Neural progenitor cell (in vitro differentiated cells): ENCODE measurements around the gene TNP1. TPM values are rescaled to one million over a fixed set of nuclear protein-coding genes. Genes with fewer than 3 reads are reported as not detected.

Experiments used
- DNase-seq: peaks from one replicate; pipeline ENCODE4 v3.0.0-alpha.2; 2016; ENCODE audit warnings: low spot score
- H2AFZ ChIP-seq: fragments of 200-600 bp; sonication (generic); replicated peaks from 2 replicates; pipeline ENCODE4 v1.6.1; 2016; ENCODE audit warnings: antibody characterized with exemption
- H3F3A ChIP-seq: fragments of 200-600 bp; sonication (generic); 2 replicates; pipeline ENCODE4 v1.6.1; 2016; ENCODE audit warnings: antibody characterized with exemption, low read depth
- H3K27ac ChIP-seq: fragments of 200-600 bp; sonication (generic); 2 replicates; pipeline ENCODE4 v1.5.1; 2016; ENCODE audit warnings: mild to moderate bottlenecking
- H3K27me3 ChIP-seq: fragments of 200-600 bp; sonication (generic); 2 replicates; pipeline ENCODE4 v1.6.1; 2016; ENCODE audit warnings: mild to moderate bottlenecking, moderate library complexity
- H3K36me3 ChIP-seq: fragments of 200-600 bp; sonication (generic); 2 replicates; pipeline ENCODE4 v1.5.1; 2016
- H3K4me1 ChIP-seq: fragments of 200-600 bp; sonication (generic); 2 replicates; pipeline ENCODE4 v1.6.1; 2016; ENCODE audit warnings: mixed run types
- H3K4me2 ChIP-seq: fragments of 200-600 bp; sonication (generic); 2 replicates; pipeline ENCODE4 v1.6.1; 2016
- H3K4me3 ChIP-seq: fragments of 200-600 bp; sonication (generic); 2 replicates; pipeline ENCODE4 v1.5.1; 2016
- H3K79me2 ChIP-seq: fragments of 200-600 bp; sonication (generic); 2 replicates; pipeline ENCODE4 v1.6.1; 2016; ENCODE audit warnings: low read depth
- H3K9ac ChIP-seq: fragments of 200-600 bp; sonication (generic); 2 replicates; pipeline ENCODE4 v1.6.1; 2016
- H3K9me3 ChIP-seq: fragments of 200-600 bp; sonication (generic); 2 replicates; pipeline ENCODE4 v1.5.1; 2016; ENCODE audit warnings: low read depth
- H4K20me1 ChIP-seq: fragments of 200-600 bp; sonication (generic); 2 replicates; pipeline ENCODE4 v1.6.1; 2016; ENCODE audit warnings: low read depth
- H3K27ac Mint-ChIP-seq: 3 replicates; pipeline ENCODE4 v1.8.0; 2021; ENCODE audit warnings: mixed read lengths
- H3K27me3 Mint-ChIP-seq: 2 replicates; pipeline ENCODE4 v1.8.0; 2022; ENCODE audit warnings: low read depth, mild to moderate bottlenecking, inconsistent platforms, moderate library complexity, mixed read lengths; ENCODE audit not compliant: insufficient read depth
- H3K36me3 Mint-ChIP-seq: 3 replicates; pipeline ENCODE4 v1.8.0; 2021; ENCODE audit warnings: mixed read lengths
- H3K4me1 Mint-ChIP-seq: 3 replicates; pipeline ENCODE4 v1.8.0; 2021; ENCODE audit warnings: mixed read lengths
- H3K4me3 Mint-ChIP-seq: 3 replicates; pipeline ENCODE4 v1.8.0; 2021; ENCODE audit warnings: mild to moderate bottlenecking, moderate library complexity, mixed read lengths
- H3K9me3 Mint-ChIP-seq: 3 replicates; pipeline ENCODE4 v1.8.0; 2020; ENCODE audit warnings: mixed read lengths
- CTCF ChIP-seq: fragments of 200-600 bp; sonication (generic); IDR thresholded peaks from 2 replicates; pipeline ENCODE4 v1.5.1; 2017; ENCODE audit warnings: antibody characterized with exemption, mild to moderate bottlenecking
- EZH2 ChIP-seq: fragments of 200-600 bp; sonication (generic); IDR thresholded peaks from 2 replicates; pipeline ENCODE4 v1.6.1; 2017; ENCODE audit warnings: antibody characterized with exemption, mild to moderate bottlenecking, moderate library complexity
- EZH2phosphoT487 ChIP-seq: fragments of 200-600 bp; sonication (generic); IDR thresholded peaks from 2 replicates; pipeline ENCODE4 v1.6.1; 2017; ENCODE audit warnings: antibody characterized with exemption
- total RNA-seq: library from RNA; depleted of rRNA; stranded (reverse); fragments of >200 nt; gene quantifications from 2 replicates; pipeline ENCODE4 v1.2.3, GENCODE V29; 2015; ENCODE audit warnings: low replicate concordance

Gene TNP1
- total RNA-seq, 1 donor from 2014 or later: not detected

- H3K36me3 ChIP-seq: no peaks in the 10 kb centered on the region
- H3K4me2 ChIP-seq: no peak overlapping the region
- Mint-ChIP-seq H3K27ac (no peak overlapping the region), H3K4me1 (peaks cover 2% of the 10 kb centered on the region), H3K36me3 (no peaks in the 10 kb centered on the region), H3K27me3 (peaks cover 2% of the 10 kb centered on the region), H3K4me3 (no peak overlapping the region), H3K9me3 (peaks cover 7% of the 10 kb centered on the region)
- no peaks in the 10 kb centered on the region for H3K27me3 ChIP-seq
- H3K79me2 ChIP-seq: no peaks in the 10 kb centered on the region
- H2AFZ ChIP-seq: no peak overlapping the region
- TF ChIP-seq EZH2phosphoT487: no peak
- no peak for TF ChIP-seq CTCF
- no peak for TF ChIP-seq EZH2
- H3K4me1 ChIP-seq: no peaks in the 10 kb centered on the region
- no peaks in the 10 kb centered on the region for H3K9me3 ChIP-seq
- no peaks in the 10 kb centered on the region for H3F3A ChIP-seq
- no peak overlapping the region for H3K4me3 ChIP-seq
- H3K27ac ChIP-seq: no peak overlapping the region
- no peaks in the 10 kb centered on the region for H4K20me1 ChIP-seq
- no peak for DNase-seq
- H3K9ac ChIP-seq: no peak overlapping the region
Measured at GRCh38 chr2:216872624-216873023, 12.8 kb upstream of the TNP1 start.

- peaks cover 2% of the 10 kb centered on the region for H3K27me3 Mint-ChIP-seq
- H3K36me3 Mint-ChIP-seq: no peaks in the 10 kb centered on the region
Measured at GRCh38 chr2:216872040-216872439, 12.2 kb upstream of the TNP1 start.

GRCh38 chr2:216871333-216871934, 11.6 kb upstream of the TNP1 start:
- Histone ChIP-seq H4K20me1 (no peaks in the 10 kb centered on the region), H3K4me2 (no peak overlapping the region), H3K27ac (no peak overlapping the region), H3K4me3 (no peak overlapping the region), H3K79me2 (no peaks in the 10 kb centered on the region), H3F3A (no peaks in the 10 kb centered on the region), H2AFZ (no peak overlapping the region), H3K4me1 (no peaks in the 10 kb centered on the region), H3K9me3 (no peaks in the 10 kb centered on the region), H3K9ac (no peak overlapping the region), H3K36me3 (no peaks in the 10 kb centered on the region), H3K27me3 (no peaks in the 10 kb centered on the region)
- TF ChIP-seq EZH2: no peak
- TF ChIP-seq EZH2phosphoT487: no peak
- no peak for TF ChIP-seq CTCF
- H3K9me3 Mint-ChIP-seq: peaks cover 15% of the 10 kb centered on the region
- H3K27ac Mint-ChIP-seq: no peak overlapping the region
- no peaks in the 10 kb centered on the region for H3K36me3 Mint-ChIP-seq
- H3K27me3 Mint-ChIP-seq: peaks cover 6% of the 10 kb centered on the region
- peaks cover 2% of the 10 kb centered on the region for H3K4me1 Mint-ChIP-seq
- H3K4me3 Mint-ChIP-seq: no peak overlapping the region
- no peak for DNase-seq

More at GRCh38 chr2:216872040-216872439, 12.2 kb upstream of the TNP1 start:
- H3K27ac ChIP-seq: no peak overlapping the region
- no peak for DNase-seq
- no peak overlapping the region for H3K4me2 ChIP-seq
- no peaks in the 10 kb centered on the region for H3F3A ChIP-seq
- Mint-ChIP-seq H3K4me3 (no peak overlapping the region), H3K27ac (no peak overlapping the region), H3K4me1 (peaks cover 2% of the 10 kb centered on the region), H3K9me3 (peaks cover 10% of the 10 kb centered on the region)
- H3K79me2 ChIP-seq: no peaks in the 10 kb centered on the region
- H3K4me1 ChIP-seq: no peaks in the 10 kb centered on the region
- no peaks in the 10 kb centered on the region for H3K36me3 ChIP-seq
- H3K27me3 ChIP-seq: no peaks in the 10 kb centered on the region
- no peak overlapping the region for H2AFZ ChIP-seq
- H3K4me3 ChIP-seq: no peak overlapping the region
- H3K9ac ChIP-seq: no peak overlapping the region
- TF ChIP-seq EZH2phosphoT487: no peak
- no peak for TF ChIP-seq CTCF
- TF ChIP-seq EZH2: no peak
- H4K20me1 ChIP-seq: no peaks in the 10 kb centered on the region
- H3K9me3 ChIP-seq: no peaks in the 10 kb centered on the region
